HG02798 (cell line): ENCODE measurements around the gene SAP25.
A peak's percentile ranks its signal among the peaks of the same experiment; 100 is the strongest.
"Not testable (repeated sequence)": the region's sequence is repeated elsewhere in the genome, so short reads cannot be mapped to it uniquely, and the experiment has no call there.

Source experiments
- ATAC-seq: cut with Tn5 transposase; IDR thresholded peaks from one replicate; pipeline ENCODE4 v1.9.1; 2021; ENCODE audit warnings: mild to moderate bottlenecking; ENCODE audit not compliant: unreplicated experiment, poor library complexity

Gene SAP25

GRCh38 chr7:100577103-100577502, 3.4 kb upstream of the SAP25 start:
- no peak for ATAC-seq

GRCh38 chr7:100576384-100576993, 2.8 kb upstream of the SAP25 start:
- no peak for ATAC-seq

DNA sequence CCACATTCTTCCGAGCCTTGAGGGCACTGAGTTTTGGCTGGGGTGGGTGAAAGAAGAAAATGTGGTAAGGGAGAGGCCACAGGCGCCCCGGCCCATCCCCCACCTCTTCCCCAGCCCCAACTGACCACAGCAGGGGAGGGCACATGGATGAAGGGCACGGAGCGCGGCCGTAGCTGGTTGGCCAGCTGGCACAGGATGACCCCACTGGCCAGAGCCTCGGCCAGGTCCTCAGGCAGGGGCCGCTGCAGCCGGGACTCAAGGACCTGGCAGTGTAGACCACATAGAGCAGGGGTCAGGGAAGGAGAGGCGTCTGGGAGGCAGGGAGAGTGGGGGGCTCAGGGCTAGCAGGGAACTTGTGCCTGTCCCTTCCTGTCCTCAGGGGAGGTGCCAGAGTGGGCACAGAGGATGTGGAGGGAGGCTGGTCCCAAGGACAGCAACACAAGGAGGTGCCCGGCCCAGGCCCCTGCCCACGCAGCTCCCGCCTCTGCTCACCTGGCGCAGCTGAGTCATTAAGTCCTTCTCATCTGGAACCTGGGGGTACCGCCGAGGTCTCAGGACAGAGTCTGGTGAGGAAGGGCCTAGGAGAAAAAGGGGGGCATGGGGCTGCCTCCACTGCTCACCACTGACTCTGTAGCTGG, 2.2 kb upstream of the SAP25 start:
- no peak for ATAC-seq

DNA sequence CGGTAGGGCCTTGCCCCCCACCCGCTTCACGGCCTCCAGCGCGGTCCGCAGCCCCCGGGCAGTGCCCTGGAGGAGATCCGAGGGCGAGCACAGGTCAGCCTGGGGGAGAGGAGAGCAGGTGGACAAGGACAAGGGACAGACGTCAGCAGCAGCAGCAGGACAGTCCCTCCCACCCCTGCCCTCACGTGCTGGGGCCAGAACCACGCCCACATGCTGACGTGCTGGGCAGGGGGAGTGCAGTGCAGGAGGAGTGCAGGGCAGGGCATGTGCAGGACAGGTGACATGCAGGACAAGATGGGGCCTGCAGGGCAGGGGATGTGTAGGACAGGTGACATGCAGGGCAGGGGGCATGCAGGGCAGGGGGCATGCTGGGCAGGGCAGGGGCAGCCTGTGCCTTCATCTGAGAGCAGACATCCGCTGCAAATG, 1.5 kb upstream of the SAP25 start:
- ATAC-seq, result no peak

DNA sequence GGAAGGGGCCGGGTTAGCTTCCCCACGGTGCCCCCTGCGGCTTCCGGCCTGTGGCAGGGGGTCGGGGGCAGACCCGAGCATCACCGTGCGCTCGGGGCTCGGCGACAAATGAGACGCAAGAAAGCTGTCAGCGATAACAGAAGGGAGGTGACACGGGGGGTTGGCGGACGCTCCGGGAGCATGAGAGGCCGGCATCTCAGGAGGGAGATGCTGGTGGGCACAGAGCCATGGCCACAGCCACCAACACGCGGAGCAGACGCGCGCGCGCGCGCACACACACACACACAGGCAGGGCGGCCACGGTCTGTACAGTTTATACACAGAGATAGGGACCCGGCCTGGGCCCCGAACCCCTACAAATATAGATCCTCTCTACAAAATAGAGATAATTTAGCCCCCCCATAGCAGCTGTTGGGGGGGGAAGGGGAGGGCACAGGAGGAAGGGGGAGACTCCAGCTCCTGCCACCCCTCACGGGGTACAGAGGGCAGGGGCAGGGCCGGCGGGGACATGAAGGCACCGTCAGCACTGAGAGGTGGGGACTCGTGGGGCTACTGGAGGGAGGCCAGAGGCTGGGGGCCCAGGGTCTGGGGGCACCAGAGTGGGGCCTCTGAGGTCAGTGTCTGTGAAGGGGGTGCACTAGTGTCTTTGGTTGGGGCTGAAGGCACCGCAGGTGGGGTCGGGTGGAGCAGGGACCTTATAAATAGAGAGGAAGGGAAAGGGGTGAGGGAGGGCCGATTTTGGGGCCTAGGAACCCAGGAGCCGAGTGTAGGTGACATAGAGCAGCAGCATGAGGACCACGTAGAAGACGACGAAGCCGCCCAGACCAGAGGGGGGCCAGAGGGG, 884 bp upstream of the SAP25 start:
- no peak for ATAC-seq

DNA sequence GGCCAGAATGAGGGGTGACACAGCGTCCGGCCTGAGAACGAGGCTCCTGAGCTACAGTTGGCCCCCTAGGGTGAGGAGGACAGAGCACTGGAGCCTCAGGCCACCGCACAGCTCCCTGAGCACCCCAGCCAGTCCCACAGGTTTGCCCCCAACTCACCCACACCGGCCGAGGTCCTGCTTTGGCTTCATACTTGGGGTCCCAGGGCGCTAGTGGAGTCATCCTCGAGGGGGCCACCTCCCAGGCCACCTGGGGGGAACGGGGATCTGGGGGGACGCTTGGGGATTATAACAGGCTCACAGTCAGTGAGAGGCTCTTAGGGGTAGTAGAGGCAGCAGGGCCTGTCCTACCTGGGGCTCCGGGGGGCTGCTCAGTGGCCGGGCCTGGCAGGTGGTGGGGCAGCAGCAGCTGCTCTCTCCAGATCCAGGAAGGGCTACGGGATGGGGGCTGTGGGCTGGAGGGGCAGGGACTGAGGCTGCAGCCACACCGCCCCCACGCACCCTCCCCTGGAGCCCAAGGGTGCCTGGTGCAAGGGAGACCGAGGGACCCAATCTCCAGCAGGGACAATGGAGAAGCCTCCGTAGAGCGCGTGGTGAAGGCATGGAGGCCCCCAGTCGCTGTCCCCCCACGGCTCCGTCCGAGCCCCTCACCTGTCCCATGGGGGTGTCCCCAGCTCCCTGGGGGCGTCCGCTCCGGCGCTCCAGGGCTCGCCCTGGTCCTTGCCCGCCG, 588 bp downstream of the SAP25 start:
- no peak for ATAC-seq

- no peak for ATAC-seq
Measured at GRCh38 chr7:100572281-100572948, 1.3 kb downstream of the SAP25 start.

GRCh38 chr7:100571829-100572116, 1.9 kb downstream of the SAP25 start:
- no peak for ATAC-seq

DNA sequence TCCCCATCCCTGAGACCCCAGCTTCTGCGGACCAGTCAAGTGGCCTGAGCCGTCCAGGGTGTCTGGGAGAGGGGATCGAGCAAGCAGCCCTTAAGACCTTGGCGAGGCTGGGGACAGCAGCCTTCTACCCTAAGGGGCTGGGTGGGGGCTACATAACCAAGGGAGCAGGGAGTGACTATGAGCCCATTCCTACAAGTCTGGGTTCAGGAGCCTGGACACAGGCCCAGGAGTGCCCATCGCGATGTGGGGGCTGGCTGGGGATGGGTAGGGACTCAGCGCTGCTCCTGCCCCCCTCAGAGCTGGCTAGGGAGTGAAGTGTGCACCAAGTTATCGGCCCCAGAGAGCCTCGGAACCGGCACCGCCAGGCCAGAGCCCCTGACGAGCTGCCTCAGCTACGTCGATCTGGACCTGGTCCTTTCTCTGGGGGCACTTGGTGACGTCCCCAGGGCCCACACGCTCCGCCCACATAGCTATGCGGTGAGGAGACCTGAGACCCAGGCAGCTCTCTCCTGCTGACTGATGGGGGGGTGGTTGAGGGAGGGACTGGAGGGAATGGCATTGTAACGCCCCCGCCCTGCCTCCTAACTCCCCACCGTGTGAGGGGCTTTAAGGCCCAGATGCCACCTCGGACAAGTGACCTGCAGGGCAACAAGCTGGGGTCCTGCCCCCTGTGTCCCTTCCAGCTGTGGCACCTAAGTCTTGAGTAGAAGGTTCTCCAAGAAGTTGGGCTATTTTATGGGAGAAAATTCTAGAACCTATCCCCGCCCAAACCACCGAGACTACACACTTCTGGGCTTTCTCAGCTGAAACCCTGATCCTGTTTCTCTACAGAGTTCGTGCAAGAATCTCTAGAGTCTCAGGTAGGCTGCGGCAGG, 2.5 kb downstream of the SAP25 start:
- no peak for ATAC-seq

DNA sequence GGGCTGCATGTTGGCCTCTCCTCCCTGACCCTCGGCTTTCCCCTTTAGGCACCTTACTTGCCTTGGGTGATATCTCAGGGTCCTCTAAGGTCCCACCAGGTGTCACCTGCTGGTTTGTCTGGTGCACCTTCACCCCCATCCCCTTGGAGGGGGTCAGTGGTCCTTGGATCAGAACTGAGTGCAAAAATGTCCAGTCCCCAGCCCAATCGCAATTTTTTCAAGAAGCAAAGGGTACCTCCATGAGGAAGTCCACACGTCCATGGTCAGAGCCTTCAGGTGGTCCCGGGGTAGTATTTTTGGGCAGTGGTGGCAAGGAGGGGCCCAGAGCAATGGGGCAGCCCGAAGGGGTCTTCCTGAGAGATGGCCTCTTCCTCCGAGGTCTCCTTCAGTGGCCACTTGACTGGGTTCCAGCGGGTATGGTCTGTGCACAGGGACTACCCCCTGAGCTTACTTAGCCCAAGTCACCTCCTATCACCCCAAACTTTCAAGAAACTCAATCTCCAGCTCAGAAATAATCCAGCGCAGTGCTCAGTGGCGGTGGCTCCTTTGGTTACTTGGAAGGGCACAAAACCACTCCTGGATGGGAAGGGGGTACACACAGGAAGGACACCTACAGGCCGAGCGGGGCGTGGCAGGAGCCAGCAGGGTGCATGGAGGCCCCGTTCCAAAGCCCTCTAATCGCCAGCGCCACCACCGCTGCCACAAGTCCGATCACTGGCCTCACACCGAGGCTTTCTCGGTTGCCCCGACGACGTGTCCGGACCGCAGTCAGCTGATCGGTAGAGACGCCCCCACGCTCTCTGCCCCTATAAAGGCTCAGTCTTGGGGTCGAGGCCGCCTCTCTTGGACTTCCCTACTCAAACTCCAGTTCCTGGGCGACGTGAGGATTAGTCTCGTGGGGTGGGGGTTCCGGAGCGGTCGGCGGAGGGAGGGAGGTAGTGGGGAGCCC, 4.5 kb downstream of the SAP25 start:
- ATAC-seq, result peak; percentile 32

GRCh38 chr7:100568176-100568895, 5.4 kb downstream of the SAP25 start:
- ATAC-seq, result no peak

DNA sequence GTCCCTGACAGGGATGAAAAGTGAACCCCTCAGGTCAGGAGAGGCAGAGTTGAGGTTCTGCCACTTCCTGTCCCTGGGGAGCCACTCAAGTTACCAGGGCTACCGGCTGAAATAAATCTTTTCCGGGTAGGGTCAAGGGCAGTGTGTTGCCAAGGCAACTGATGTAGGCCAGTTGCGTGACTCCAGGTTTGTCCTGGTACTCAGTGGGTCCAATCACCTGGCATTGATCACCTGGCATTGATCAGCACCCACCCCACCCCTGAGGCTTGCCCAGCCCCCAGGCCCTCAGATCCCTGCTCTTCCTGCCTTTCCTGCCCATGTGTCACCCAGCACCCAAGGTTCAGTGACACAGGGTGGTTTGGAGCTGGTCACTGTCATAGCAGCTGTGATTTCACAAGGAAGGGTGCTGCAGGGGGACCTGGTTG, 5.9 kb downstream of the SAP25 start:
- ATAC-seq, result no peak

DNA sequence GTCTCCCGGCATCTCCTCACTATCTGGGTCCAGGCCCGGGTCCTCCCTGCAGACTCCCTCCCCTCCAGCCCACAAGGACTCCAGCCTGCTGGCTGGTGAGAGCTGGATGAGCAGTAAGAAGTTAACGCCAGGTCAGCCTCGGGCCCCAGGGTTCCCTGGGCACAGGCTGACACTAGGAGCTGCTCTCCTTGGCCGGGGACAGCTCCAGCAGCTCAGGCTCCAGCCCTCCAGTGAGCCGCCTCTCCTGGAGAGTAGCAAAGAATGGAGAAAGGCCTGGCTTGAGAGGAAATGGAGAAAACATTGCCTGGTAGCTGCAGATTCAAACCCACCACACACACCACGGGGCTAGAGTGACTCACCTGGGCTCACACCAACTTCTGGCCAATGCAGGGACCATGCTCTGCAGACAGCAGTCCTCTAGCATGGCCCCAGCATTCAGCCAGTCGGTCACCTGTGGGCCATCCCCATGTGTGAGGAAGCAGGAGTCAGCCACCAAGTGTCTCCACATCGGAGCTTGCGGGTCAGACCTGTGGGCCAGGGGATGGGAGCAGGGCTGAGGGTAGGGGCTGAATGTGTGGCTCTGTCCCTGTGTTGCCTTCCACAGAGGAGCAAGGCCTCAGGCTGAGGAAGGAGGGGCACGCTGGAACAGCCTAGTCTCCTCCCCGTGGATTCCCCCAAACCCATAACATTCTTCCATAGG, 6.5 kb downstream of the SAP25 start:
- no peak for ATAC-seq

DNA sequence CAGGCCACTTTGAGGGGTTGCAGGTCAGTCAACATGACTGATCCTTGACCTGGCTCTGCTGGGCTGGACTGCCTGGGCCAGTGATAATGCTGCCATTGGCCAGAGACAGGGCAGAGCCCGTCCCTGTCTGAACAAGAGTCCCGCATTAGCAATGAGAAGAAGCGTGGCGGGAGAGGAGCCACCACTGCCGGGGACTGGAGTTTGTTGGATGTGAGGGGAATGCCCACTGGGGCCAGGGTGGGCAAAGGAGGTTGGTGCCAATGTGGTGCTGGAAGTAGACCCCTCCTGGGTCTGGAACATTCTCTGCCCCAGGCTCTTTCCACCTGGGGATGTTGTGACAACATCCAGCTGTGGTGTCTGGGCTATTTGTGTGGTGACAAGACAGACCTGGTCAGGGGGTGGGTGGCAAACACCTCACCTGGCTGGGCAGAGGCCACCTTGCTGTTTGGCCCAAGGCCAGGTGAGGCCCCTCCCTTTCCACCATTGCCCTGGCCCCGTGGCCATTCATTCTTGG, 7.6 kb downstream of the SAP25 start:
- no peak for ATAC-seq

GRCh38 chr7:100565133-100565571, 8.5 kb downstream of the SAP25 start:
- ATAC-seq, result no peak

DNA sequence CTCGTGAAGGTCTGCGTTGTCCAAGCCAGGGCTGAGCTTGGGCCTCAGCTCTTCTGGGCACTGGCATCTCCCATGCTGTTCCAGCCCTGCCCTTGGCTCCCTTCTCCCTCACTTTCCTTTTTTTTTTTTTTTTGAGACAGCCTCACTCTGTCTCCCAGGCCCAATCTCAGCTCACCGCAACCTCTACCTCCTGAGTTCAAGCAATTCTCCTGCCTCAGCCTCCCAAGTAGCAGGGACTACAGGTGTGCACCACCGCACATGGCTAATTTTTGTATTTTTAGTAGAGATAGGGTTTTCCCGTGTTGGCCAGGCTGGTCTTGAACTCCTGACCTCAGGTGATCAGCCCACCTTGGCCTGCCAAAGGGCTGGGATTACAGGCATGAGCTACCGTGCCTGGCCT, 9.3 kb downstream of the SAP25 start:
- not testable (repeated sequence) for ATAC-seq
